Body of pancreas (tissue), 4 donors: ENCODE results near the gene ST3GAL3.

Experiments
- CTCF ChIP-seq, 7 experiments: fragments of 450-650 bp in 4 of 7; fragments of 200-600 bp in 3 of 7; sonication (generic) in 3 of 7; IDR thresholded peaks; one replicate each; pipeline ENCODE4 v1.5.1; 2016 to 2019; ENCODE audit warnings: antibody characterized with exemption in 7 of 7
- POLR2A ChIP-seq, 3 donors: fragments of 450-650 bp; IDR thresholded peaks; one replicate each; pipeline ENCODE4 v1.6.1; 2016; ENCODE audit warnings: antibody characterized with exemption in 3 of 3, mild to moderate bottlenecking in 2 of 3

- TF ChIP-seq CTCF (IDR thresholded peaks at IDR 0.05) (no peak), POLR2A (IDR thresholded peaks at IDR 0.05) (no peak)
Observed at GRCh38 chr1:43800771-43801170, 93.4 kb downstream of the ST3GAL3 start.
